Astrocyte (in vitro differentiated cells and primary cell): ENCODE results near the gene KRT76. TPM values are rescaled to one million over a fixed set of nuclear protein-coding genes. Genes with fewer than 3 reads are reported as not detected.

Experiments used
- DNase-seq: peaks from one replicate; pipeline ENCODE4 v3.0.0-alpha.2; 2010; ENCODE audit warnings: low read depth
- FAIRE-seq: peaks from 2 replicates; lab custom pipeline; 2011; peaks lifted over from hg19 to GRCh38; lab: Jason Lieb, UNC
- H2AFZ ChIP-seq: 2 replicates; pipeline ENCODE4 v1.6.0; 2012; ENCODE audit warnings: low read depth, low read length, inconsistent platforms
- H3K27ac ChIP-seq: 2 replicates; pipeline ENCODE4 v1.5.1; 2011; ENCODE audit warnings: low read depth, low read length, inconsistent platforms
- H3K27me3 ChIP-seq: 2 replicates; pipeline ENCODE4 v1.6.0; 2011; ENCODE audit warnings: low read length, inconsistent platforms; ENCODE audit not compliant: insufficient read depth
- H3K36me3 ChIP-seq: 2 replicates; pipeline ENCODE4 v1.5.1; 2011; ENCODE audit warnings: low read length, inconsistent platforms; ENCODE audit not compliant: insufficient read depth
- H3K4me1 ChIP-seq: 2 replicates; pipeline ENCODE4 v1.5.1; 2011; ENCODE audit warnings: low read length, inconsistent platforms; ENCODE audit not compliant: insufficient read depth
- H3K4me2 ChIP-seq: 2 replicates; pipeline ENCODE4 v1.6.0; 2012; ENCODE audit warnings: low read length, inconsistent platforms
- H3K4me3 ChIP-seq: 2 replicates; pipeline ENCODE4 v1.5.1; 2011; ENCODE audit warnings: low read depth, mild to moderate bottlenecking, low read length, inconsistent platforms; ENCODE audit not compliant: insufficient read depth
- H3K79me2 ChIP-seq: 2 replicates; pipeline ENCODE4 v1.6.0; 2012; ENCODE audit warnings: mild to moderate bottlenecking, low read length, inconsistent platforms; ENCODE audit not compliant: insufficient read depth
- H3K9ac ChIP-seq: 2 replicates; pipeline ENCODE4 v1.6.0; 2012; ENCODE audit warnings: mild to moderate bottlenecking, low read length, inconsistent platforms
- H3K9me3 ChIP-seq: 2 replicates; pipeline ENCODE4 v1.5.1; 2012; ENCODE audit warnings: low read depth, mild to moderate bottlenecking, low read length, inconsistent platforms; ENCODE audit not compliant: insufficient read depth
- H4K20me1 ChIP-seq: 2 replicates; pipeline ENCODE4 v1.6.0; 2012; ENCODE audit warnings: low read length, inconsistent platforms; ENCODE audit not compliant: insufficient read depth
- H3K27ac Mint-ChIP-seq: one replicate; pipeline ENCODE4 v1.8.0; 2021; ENCODE audit warnings: mild to moderate bottlenecking, mixed read lengths; ENCODE audit not compliant: unreplicated experiment
- H3K27me3 Mint-ChIP-seq: one replicate; pipeline ENCODE4 v1.8.0; 2021; ENCODE audit warnings: low read depth, mixed read lengths; ENCODE audit not compliant: unreplicated experiment
- H3K36me3 Mint-ChIP-seq: one replicate; pipeline ENCODE4 v1.8.0; 2021; ENCODE audit warnings: low read depth, mixed read lengths; ENCODE audit not compliant: unreplicated experiment
- H3K4me1 Mint-ChIP-seq: one replicate; pipeline ENCODE4 v1.8.0; 2021; ENCODE audit warnings: low read depth, mixed read lengths; ENCODE audit not compliant: unreplicated experiment
- H3K4me3 Mint-ChIP-seq: one replicate; pipeline ENCODE4 v1.8.0; 2021; ENCODE audit warnings: mild to moderate bottlenecking, moderate library complexity, mixed read lengths; ENCODE audit not compliant: unreplicated experiment
- H3K9me3 Mint-ChIP-seq: one replicate; pipeline ENCODE4 v1.8.0; 2021; ENCODE audit warnings: mild to moderate bottlenecking, mixed read lengths; ENCODE audit not compliant: unreplicated experiment
- CTCF ChIP-seq: IDR thresholded peaks from 2 replicates; pipeline ENCODE4 v1.5.1; 2011; ENCODE audit warnings: low read depth, mild to moderate bottlenecking, inconsistent platforms, low read length, moderate library complexity; ENCODE audit not compliant: insufficient read depth
- EZH2 ChIP-seq: IDR thresholded peaks from 2 replicates; pipeline ENCODE4 v1.6.1; 2012; ENCODE audit warnings: mild to moderate bottlenecking, low read length, inconsistent platforms; ENCODE audit not compliant: insufficient read depth
- total RNA-seq: library from RNA; stranded (reverse); gene quantifications from 2 replicates; pipeline ENCODE4 v1.2.1, GENCODE V29; 2021

KRT76 gene
- total RNA-seq, 1 donor from 2014 or later, result not detected

GRCh38 chr12:52722680-52723079, 54.5 kb downstream of the KRT76 start:
- Histone ChIP-seq H3K36me3 (no peaks in the 10 kb centered on the region), H3K79me2 (no peaks in the 10 kb centered on the region), H3K4me3 (no peak overlapping the region), H3K4me2 (no peak overlapping the region), H3K27me3 (peaks cover 14% of the 10 kb centered on the region), H4K20me1 (no peaks in the 10 kb centered on the region), H3K27ac (no peak overlapping the region), H3K9me3 (no peaks in the 10 kb centered on the region), H3K4me1 (no peaks in the 10 kb centered on the region), H3K9ac (no peak overlapping the region), H2AFZ (no peak overlapping the region)
- Mint-ChIP-seq H3K4me3 (no peak overlapping the region), H3K27me3 (peaks cover 75% of the 10 kb centered on the region), H3K36me3 (peaks cover 3% of the 10 kb centered on the region), H3K4me1 (no peaks in the 10 kb centered on the region), H3K9me3 (peaks cover 10% of the 10 kb centered on the region), H3K27ac (no peak overlapping the region)
- FAIRE-seq (no peak), DNase-seq (no peak)
- no peak for TF ChIP-seq EZH2
- TF ChIP-seq CTCF, result no peak

DNA sequence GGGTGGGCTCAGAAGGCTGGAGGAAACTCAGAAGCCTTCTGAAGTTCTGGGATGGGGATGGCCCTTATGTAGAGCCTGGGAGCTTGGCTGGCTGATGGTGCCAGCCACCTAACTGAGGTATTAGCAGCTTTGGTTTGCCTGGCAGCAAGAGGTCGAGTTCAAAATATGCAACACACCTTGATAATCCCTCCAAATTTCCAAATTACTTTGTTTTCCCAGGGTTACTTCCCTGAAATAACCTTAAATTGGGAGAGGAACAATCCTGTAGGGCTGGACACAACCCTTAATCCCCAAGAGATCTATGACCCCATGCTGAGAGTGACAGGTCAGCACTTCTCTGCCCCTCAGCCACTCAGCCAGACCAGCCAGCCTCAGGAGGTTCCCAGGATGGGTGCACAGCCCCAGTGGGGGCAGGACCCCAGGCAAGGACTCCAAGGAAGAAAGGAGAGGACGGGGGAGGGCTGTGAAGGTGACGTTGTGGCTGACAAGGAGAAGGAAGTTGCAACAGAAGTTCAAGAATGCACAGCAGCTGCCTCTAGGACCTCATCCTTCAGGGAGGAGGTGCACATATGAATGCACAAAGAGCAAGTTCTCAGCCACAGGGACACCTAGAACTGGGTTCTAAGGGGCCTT, 55.2 kb downstream of the KRT76 start:
- Histone ChIP-seq H3K4me3 (no peak overlapping the region), H4K20me1 (no peaks in the 10 kb centered on the region), H3K36me3 (no peaks in the 10 kb centered on the region), H3K9me3 (no peaks in the 10 kb centered on the region), H3K27me3 (peaks cover 13% of the 10 kb centered on the region), H2AFZ (no peak overlapping the region), H3K79me2 (no peaks in the 10 kb centered on the region), H3K9ac (no peak overlapping the region), H3K4me1 (no peaks in the 10 kb centered on the region), H3K4me2 (no peak overlapping the region), H3K27ac (no peak overlapping the region)
- Mint-ChIP-seq H3K27ac (no peak overlapping the region), H3K27me3 (peaks cover 78% of the 10 kb centered on the region), H3K9me3 (peaks cover 10% of the 10 kb centered on the region), H3K36me3 (peaks cover 3% of the 10 kb centered on the region), H3K4me3 (no peak overlapping the region), H3K4me1 (no peaks in the 10 kb centered on the region)
- FAIRE-seq (no peak), DNase-seq (no peak)
- TF ChIP-seq EZH2 (no peak), CTCF (no peak)

- Histone ChIP-seq H3K36me3 (no peaks in the 10 kb centered on the region), H3K27ac (no peak overlapping the region), H2AFZ (no peak overlapping the region), H3K27me3 (peaks cover 18% of the 10 kb centered on the region), H3K79me2 (no peaks in the 10 kb centered on the region), H3K4me1 (no peaks in the 10 kb centered on the region), H3K4me2 (no peak overlapping the region), H3K9ac (no peak overlapping the region), H3K4me3 (no peak overlapping the region), H4K20me1 (no peaks in the 10 kb centered on the region), H3K9me3 (no peaks in the 10 kb centered on the region)
- no peak for TF ChIP-seq CTCF
- TF ChIP-seq EZH2, result no peak
- H3K9me3 Mint-ChIP-seq, result peaks cover 10% of the 10 kb centered on the region
- peaks cover 82% of the 10 kb centered on the region for H3K27me3 Mint-ChIP-seq
- FAIRE-seq (no peak), DNase-seq (no peak)
- H3K4me3 Mint-ChIP-seq, result no peak overlapping the region
- H3K36me3 Mint-ChIP-seq, result peaks cover 3% of the 10 kb centered on the region
- no peak overlapping the region for H3K27ac Mint-ChIP-seq
- no peaks in the 10 kb centered on the region for H3K4me1 Mint-ChIP-seq
Observed at GRCh38 chr12:52720365-52720886, 56.7 kb downstream of the KRT76 start.
